Osteoblast (primary cell): ENCODE results near the gene XYLT2. TPM values are rescaled to one million over a fixed set of nuclear protein-coding genes. Genes with fewer than 3 reads are reported as not detected.
A peak's percentile ranks its signal among the peaks of the same experiment; 100 is the strongest.

ENCODE experiments used
- DNase-seq: peaks from one replicate; pipeline ENCODE4 v3.0.0; 2011; ENCODE audit warnings: low spot score, mixed read lengths; ENCODE audit not compliant: insufficient read length; ENCODE audit errors: missing footprints
- H2AFZ ChIP-seq: 2 replicates; pipeline ENCODE4 v1.6.0; 2011; ENCODE audit warnings: mild to moderate bottlenecking, low read length
- H3K27ac ChIP-seq: 2 replicates; pipeline ENCODE4 v1.5.1; 2011; ENCODE audit warnings: mild to moderate bottlenecking, low read depth, low read length, moderate library complexity
- H3K27me3 ChIP-seq: 2 replicates; pipeline ENCODE4 v1.6.0; 2012; ENCODE audit warnings: mild to moderate bottlenecking, control low read depth, inconsistent platforms, low read length, moderate library complexity; ENCODE audit not compliant: insufficient read depth
- H3K36me3 ChIP-seq: 2 replicates; pipeline ENCODE4 v1.5.1; 2011; ENCODE audit warnings: mild to moderate bottlenecking, low read length, control low read depth, moderate library complexity; ENCODE audit not compliant: insufficient read depth
- H3K4me1 ChIP-seq: 2 replicates; pipeline ENCODE4 v1.5.1; 2011; ENCODE audit warnings: mild to moderate bottlenecking, low read length, control low read depth, moderate library complexity; ENCODE audit not compliant: insufficient read depth
- H3K4me2 ChIP-seq: 2 replicates; pipeline ENCODE4 v1.6.0; 2011; ENCODE audit warnings: mild to moderate bottlenecking, low read length; ENCODE audit not compliant: insufficient read depth
- H3K4me3 ChIP-seq: fragments of 200-600 bp; sonication (generic); 3 replicates; pipeline ENCODE4 v1.5.1; 2012; ENCODE audit warnings: mild to moderate bottlenecking, low read length, inconsistent platforms; ENCODE audit not compliant: insufficient read depth
- H3K79me2 ChIP-seq: 2 replicates; pipeline ENCODE4 v1.6.0; 2012; ENCODE audit warnings: mild to moderate bottlenecking, low read length, control low read depth, inconsistent platforms; ENCODE audit not compliant: insufficient read depth
- H3K9me3 ChIP-seq: 2 replicates; pipeline ENCODE4 v1.5.1; 2011; ENCODE audit warnings: low read depth, low read length, control low read depth
- H4K20me1 ChIP-seq: 2 replicates; pipeline ENCODE4 v1.6.0; 2012; ENCODE audit warnings: mild to moderate bottlenecking, low read length, control low read depth; ENCODE audit not compliant: insufficient read depth
- CTCF ChIP-seq: IDR thresholded peaks from 2 replicates; pipeline ENCODE4 v1.5.1; 2011; ENCODE audit warnings: mild to moderate bottlenecking, low read depth, low read length, moderate library complexity; ENCODE audit errors: extremely low read depth
- total RNA-seq: library from RNA; depleted of rRNA; stranded (reverse); fragments of >200 nt; gene quantifications from 2 replicates; pipeline ENCODE4 v1.2.3, GENCODE V29; 2012

Gene XYLT2
- total RNA-seq, 1 donor = 40.5 TPM

DNA sequence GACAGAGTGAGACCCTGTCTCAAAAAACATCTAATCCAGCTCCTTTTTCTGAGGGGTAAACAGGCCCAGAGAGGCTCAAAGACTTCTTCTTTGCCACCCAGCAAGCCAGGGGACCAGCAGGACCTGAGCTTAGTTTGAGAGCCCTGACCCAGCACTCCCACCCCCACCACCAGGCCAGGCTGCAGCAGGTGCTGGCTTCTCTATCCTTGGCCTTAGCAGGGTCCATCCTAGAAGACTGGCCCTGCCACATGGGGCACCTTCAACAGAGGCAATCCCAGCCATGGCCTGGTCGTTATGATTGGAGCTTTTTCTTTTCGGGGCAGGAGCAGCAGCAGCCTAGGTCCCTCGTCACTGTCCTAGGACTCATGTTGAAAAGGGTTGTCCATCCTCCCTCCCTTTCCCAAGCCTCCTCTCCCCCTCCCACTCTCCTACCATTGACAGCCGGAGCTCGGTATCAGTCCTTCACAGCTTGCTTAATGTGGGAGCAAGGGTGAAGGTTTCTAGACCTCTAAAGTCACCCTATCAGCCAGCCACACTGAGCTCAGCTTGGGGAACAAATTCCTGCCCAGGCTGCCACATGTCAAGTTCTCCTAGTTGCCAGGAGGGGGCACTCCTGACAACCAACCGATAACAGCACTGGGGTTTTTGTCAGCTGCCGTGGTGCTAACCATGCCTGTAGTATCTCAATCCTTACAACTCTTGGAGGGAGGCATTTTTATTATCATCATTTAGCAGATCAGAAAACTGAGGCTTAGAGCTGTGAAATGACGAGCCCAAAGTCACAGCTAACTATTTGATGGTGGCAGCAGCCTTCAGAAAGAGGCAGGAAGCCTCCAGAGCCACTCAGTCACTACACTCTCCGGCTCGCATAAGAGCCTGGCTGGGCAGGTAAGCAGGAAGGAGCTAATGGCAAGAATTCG, 15.9 kb downstream of the XYLT2 start:
- H4K20me1 ChIP-seq = peaks cover 25% of the 10 kb centered on the region
- TF ChIP-seq CTCF = peak; percentile 91
- H3K79me2 ChIP-seq = no peaks in the 10 kb centered on the region
- DNase-seq = peak; percentile 97
- peaks cover 46% of the 10 kb centered on the region for H3K36me3 ChIP-seq
- no peaks in the 10 kb centered on the region for H3K9me3 ChIP-seq
- H2AFZ ChIP-seq = no peak overlapping the region
- no peak overlapping the region for H3K27ac ChIP-seq
- H3K4me2 ChIP-seq = peak overlapping the region; percentile 50
- no peaks in the 10 kb centered on the region for H3K27me3 ChIP-seq
- H3K4me3 ChIP-seq = no peak overlapping the region
- peaks cover 13% of the 10 kb centered on the region for H3K4me1 ChIP-seq

DNA sequence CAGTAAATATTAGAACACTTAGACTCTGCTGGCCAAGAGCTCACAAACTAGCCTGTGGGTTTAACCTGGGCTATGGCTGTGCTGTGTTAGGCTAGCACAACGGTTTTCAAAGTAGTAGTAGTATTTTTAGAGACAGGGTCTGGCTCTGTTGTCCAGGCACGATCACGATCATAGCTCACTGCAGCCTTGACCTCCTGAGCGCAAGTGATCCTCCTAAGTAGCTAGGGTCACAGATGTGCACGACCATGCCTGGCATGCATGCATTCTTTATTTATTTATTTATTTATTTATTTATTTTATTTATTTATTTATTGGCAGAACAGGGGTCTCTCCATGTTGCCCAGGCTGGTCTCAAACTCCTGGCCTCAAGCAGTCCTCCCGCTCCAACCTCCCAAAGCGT, 16.7 kb downstream of the XYLT2 start:
- Histone ChIP-seq H3K9me3 (no peaks in the 10 kb centered on the region), H4K20me1 (peaks cover 19% of the 10 kb centered on the region), H2AFZ (no peak overlapping the region), H3K4me3 (no peak overlapping the region), H3K36me3 (peaks cover 39% of the 10 kb centered on the region), H3K79me2 (no peaks in the 10 kb centered on the region), H3K27me3 (no peaks in the 10 kb centered on the region), H3K4me2 (peak overlapping the region; percentile 50), H3K4me1 (peaks cover 13% of the 10 kb centered on the region), H3K27ac (no peak overlapping the region)
- TF ChIP-seq CTCF = no peak
- peak; percentile 51 for DNase-seq

DNA sequence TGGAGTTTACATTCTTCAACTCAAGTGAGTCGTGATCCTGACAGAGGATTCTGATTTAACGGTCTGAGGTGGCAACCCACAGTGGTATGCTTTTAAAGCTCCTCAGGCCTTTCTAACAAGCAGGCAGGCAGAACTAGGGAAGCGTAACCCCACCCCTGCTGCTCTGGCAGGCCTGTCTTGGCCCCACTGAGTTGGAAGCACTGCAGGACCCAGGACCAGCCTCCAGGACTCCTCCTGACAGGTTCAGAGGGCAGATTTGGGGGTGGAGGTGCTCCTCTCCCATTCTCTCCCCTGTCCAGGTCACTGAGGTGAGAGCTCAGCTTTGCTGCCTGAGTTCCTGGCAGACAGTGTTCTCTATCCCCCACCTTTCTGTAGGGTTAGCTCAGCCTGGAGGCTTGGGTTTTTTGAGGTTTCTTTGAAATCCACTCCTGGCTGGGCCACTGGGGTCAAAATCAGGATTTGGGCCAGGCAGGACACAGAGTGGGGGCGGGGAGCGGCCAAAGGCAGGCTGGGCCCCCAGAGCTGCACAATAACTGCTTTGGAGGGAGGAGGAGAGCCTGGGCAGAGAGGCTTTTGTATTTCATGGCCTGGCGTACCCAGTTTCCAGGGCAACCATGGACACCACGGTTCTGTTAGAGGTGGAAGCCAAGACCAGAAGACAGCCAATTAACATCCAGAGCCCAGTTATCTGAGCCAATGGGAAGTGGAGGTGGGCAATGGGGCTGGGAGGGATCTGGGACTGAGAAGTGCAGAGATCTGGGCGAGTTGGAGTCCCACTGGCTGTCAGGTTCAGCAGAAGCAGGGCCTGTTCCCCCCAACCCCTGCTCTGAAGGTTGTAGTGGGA, 17.5 kb downstream of the XYLT2 start:
- no peak for TF ChIP-seq CTCF
- no peaks in the 10 kb centered on the region for H3K9me3 ChIP-seq
- peaks cover 13% of the 10 kb centered on the region for H3K4me1 ChIP-seq
- peaks cover 17% of the 10 kb centered on the region for H4K20me1 ChIP-seq
- H3K27ac ChIP-seq = no peak overlapping the region
- H3K27me3 ChIP-seq = no peaks in the 10 kb centered on the region
- H3K79me2 ChIP-seq = no peaks in the 10 kb centered on the region
- H3K4me3 ChIP-seq = no peak overlapping the region
- DNase-seq = peak; percentile 94
- peaks cover 39% of the 10 kb centered on the region for H3K36me3 ChIP-seq
- no peak overlapping the region for H2AFZ ChIP-seq
- no peak overlapping the region for H3K4me2 ChIP-seq

DNA sequence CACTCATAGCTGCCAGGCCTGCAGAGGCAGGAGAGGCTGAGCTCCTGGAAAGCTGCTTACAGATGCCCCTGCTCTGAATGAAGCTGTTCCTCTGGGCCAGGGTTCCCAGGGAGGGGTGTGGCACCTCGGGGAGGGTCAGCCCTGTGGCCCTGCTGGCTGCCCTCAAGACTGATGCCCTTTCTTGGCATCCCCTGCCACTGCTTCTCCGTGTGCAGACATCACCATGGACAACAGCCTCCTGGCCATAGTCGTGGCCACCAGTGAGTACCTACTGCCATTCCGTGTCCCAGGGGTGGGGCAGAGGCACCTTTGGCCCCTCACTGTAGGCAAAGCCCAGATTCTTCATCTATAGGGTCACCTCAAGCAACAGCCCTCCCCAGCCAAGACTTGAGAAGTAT, 18.1 kb downstream of the XYLT2 start:
- peaks cover 39% of the 10 kb centered on the region for H3K36me3 ChIP-seq
- no peaks in the 10 kb centered on the region for H3K27me3 ChIP-seq
- H3K9me3 ChIP-seq = no peaks in the 10 kb centered on the region
- no peaks in the 10 kb centered on the region for H3K79me2 ChIP-seq
- H2AFZ ChIP-seq = no peak overlapping the region
- no peak overlapping the region for H3K4me3 ChIP-seq
- no peak overlapping the region for H3K4me2 ChIP-seq
- TF ChIP-seq CTCF = no peak
- H3K4me1 ChIP-seq = peaks cover 13% of the 10 kb centered on the region
- H3K27ac ChIP-seq = no peak overlapping the region
- peak; percentile 52 for DNase-seq
- H4K20me1 ChIP-seq = peaks cover 15% of the 10 kb centered on the region
